HUES64 (cell line): Measurements from ENCODE around the gene CTNNA2.
"Not testable (repeated sequence)": the region's sequence is repeated elsewhere in the genome, so short reads cannot be mapped to it uniquely, and the experiment has no call there.

Experiments used
- H3K27ac ChIP-seq: 2 replicates; pipeline ENCODE4 v1.7.0; 2013; ENCODE audit warnings: low read depth, low read length, inconsistent platforms
- H3K27me3 ChIP-seq: 2 replicates; pipeline ENCODE4 v1.6.1; 2013; ENCODE audit warnings: mild to moderate bottlenecking, low read length; ENCODE audit not compliant: insufficient read depth
- H3K36me3 ChIP-seq: 2 replicates; pipeline ENCODE4 v1.6.1; 2013; ENCODE audit warnings: mild to moderate bottlenecking, low read length; ENCODE audit not compliant: insufficient read depth
- H3K4me1 ChIP-seq: 2 replicates; pipeline ENCODE4 v1.6.1; 2013; ENCODE audit warnings: mild to moderate bottlenecking, low read length, moderate library complexity; ENCODE audit not compliant: insufficient read depth
- H3K4me3 ChIP-seq: 2 replicates; pipeline ENCODE4 v1.5.1; 2013; ENCODE audit warnings: mild to moderate bottlenecking, low read length, moderate library complexity
- H3K9ac ChIP-seq: 2 replicates; pipeline ENCODE4 v1.6.1; 2013; ENCODE audit warnings: mild to moderate bottlenecking, low read depth, low read length
- H3K9me3 ChIP-seq: 2 replicates; pipeline ENCODE4 v1.6.1; 2013; ENCODE audit warnings: low read depth, low read length; ENCODE audit not compliant: insufficient read depth
- WGBS: fragments of 150-250, 120-280 bp; methylation state at CpG from one replicate; pipeline ENCODE4 v1.1.7; 2013; ENCODE audit warnings: missing lambda C conversion rate; 5-methylcytosine and 5-hydroxymethylcytosine counted together

Gene CTNNA2

DNA sequence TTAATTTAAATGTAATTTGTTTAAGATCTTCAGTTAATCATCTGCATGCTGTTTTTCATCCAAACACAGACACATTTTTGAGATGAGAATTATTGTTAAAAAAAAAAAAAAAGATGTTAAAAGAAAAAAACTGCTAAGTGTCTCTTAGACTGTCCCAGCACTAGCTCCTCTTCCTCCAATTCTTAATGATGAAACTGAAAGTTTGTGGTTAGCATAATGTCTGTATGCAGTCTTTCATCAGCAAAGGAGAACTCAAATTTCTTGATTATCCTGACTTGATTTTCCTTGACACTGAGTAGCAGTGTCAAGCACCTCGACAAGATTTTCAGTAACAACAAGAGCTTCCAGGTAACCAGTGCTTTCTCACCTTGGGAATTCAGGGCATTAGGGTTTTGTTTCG lies 517.3 kb downstream of the CTNNA2 start:
- WGBS, result 90% methylated on average over 2 of the region's 2 CpGs
- Histone ChIP-seq H3K9ac (no peak overlapping the region), H3K27me3 (no peaks in the 10 kb centered on the region), H3K4me3 (no peak overlapping the region), H3K9me3 (no peaks in the 10 kb centered on the region), H3K36me3 (no peaks in the 10 kb centered on the region), H3K4me1 (no peaks in the 10 kb centered on the region), H3K27ac (no peak overlapping the region)

DNA sequence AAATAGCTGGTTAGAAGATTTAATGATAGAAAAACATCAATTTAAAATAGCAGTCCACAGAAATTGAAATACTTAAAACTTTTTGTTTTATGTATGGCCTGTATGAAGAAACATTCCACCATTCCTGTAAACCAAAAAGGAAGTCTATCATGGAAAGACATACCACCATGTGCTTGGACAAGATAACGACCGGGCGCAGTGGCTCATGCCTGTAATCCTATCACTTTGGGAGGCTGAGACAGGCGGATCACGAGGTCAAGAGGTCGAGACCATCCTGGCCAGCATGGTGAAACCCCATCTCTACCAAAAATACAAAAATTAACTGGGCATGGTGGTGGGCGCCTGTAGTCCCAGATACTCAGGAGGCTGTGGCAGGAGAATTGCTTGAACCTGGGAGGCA lies 519.8 kb downstream of the CTNNA2 start:
- 97% methylated on average over 7 of the region's 7 CpGs for WGBS

DNA sequence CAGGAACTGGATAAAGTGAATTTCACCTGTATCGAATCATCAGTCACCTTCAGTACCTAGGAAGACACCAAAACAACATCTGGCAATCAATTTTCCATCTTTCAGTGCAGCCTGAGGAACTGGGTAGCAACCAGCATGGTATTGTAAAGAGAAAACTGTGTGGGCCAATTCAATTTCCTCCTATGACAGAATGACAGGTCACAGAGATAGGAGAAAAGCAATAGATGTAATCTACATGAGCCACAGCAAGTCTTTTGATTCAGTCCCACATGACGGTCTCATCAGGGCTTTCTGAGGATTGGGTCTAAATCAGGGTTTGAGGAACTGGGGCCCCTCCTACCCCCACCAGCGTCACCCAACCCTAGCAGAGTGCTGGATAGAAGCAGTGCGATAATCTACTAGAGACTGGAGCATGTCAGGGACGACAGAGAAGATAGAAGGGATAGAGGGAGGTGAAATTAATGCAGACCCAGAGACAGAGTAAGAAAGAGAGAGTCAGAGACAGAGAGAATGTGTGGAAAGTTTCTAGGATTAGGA lies 523.0 kb downstream of the CTNNA2 start:
- no peaks in the 10 kb centered on the region for H3K27me3 ChIP-seq
- no peaks in the 10 kb centered on the region for H3K4me1 ChIP-seq
- no peaks in the 10 kb centered on the region for H3K9me3 ChIP-seq
- no peak overlapping the region for H3K9ac ChIP-seq
- H3K4me3 ChIP-seq, result no peak overlapping the region
- WGBS, result 92% methylated on average over 5 of the region's 5 CpGs
- H3K27ac ChIP-seq, result no peak overlapping the region
- no peaks in the 10 kb centered on the region for H3K36me3 ChIP-seq

More for the DNA sequence above, 519.8 kb downstream of the CTNNA2 start:
- not testable (repeated sequence) for H3K27ac ChIP-seq, H3K36me3 ChIP-seq, H3K27me3 ChIP-seq, H3K9me3 ChIP-seq, H3K4me1 ChIP-seq, H3K4me3 ChIP-seq, H3K9ac ChIP-seq

DNA sequence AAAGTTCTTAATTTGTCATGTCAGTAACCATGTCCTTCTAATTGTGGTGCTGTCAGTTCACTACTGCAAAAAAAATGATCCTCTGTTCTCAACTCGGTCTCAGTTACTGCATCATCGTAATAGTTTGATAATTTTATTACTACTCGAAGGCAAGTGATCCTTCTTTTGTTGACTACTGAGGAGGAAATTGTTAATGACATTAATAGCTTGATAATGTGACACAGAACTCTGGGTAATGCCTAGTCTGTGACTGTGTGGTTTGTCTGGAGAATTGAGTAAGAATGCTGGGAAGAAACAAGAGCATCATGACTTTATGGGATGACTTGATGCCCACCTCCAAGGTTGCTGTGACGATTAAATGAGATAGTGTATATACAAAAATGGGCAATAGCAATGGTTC lies 524.5 kb downstream of the CTNNA2 start:
- H3K36me3 ChIP-seq, result no peaks in the 10 kb centered on the region
- no peaks in the 10 kb centered on the region for H3K27me3 ChIP-seq
- H3K4me3 ChIP-seq, result no peak overlapping the region
- H3K4me1 ChIP-seq, result no peaks in the 10 kb centered on the region
- H3K27ac ChIP-seq, result no peak overlapping the region
- H3K9ac ChIP-seq, result no peak overlapping the region
- 93% methylated on average over 4 of the region's 4 CpGs for whole genome bisulfite sequencing
- H3K9me3 ChIP-seq, result no peaks in the 10 kb centered on the region

DNA sequence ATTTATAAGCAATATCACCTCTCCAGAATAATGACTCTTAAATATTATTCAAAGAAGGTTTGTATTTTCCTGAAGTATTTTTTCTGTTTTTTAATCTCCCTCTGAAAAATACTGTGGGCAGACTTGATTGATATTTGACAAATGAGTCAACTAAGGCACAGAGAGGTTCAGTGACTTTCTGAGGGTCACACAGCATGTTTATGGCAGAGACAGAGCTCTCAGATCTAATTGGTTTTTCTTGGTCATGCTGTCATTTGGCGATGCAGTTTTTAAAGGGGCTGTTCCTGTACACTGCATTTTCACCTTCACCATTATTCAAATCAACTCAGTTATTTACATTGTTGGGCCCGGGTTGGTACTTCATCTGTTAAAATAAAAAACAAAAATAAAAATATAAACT lies 527.4 kb downstream of the CTNNA2 start:
- no peaks in the 10 kb centered on the region for H3K27me3 ChIP-seq
- WGBS, result 95% methylated on average over 1 of the region's 2 CpGs
- H3K4me1 ChIP-seq, result no peaks in the 10 kb centered on the region
- H3K9ac ChIP-seq, result no peak overlapping the region
- H3K4me3 ChIP-seq, result no peak overlapping the region
- H3K9me3 ChIP-seq, result no peaks in the 10 kb centered on the region
- no peak overlapping the region for H3K27ac ChIP-seq
- H3K36me3 ChIP-seq, result no peaks in the 10 kb centered on the region

DNA sequence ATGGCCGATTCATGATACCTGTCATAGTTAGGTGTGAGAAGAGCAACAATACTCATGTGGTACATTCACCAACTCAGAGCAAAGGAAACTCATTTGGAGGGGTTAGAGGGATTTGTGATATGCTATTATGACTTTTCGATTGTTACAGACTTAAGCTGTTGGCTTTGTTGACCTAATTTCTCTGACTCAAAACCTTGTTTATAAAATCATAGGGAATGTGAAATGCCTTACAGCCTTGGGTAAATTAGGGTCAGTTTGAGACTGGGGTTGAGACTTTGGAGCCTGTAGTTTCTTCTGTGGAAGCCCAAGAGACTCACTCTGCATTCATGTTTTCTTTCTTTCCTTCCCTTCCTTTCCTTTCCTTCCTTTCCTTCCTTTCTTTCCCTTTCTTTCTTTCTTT lies 529.8 kb downstream of the CTNNA2 start:
- H3K4me3 ChIP-seq, result no peak overlapping the region
- H3K9me3 ChIP-seq, result no peaks in the 10 kb centered on the region
- H3K27ac ChIP-seq, result no peak overlapping the region
- 97% methylated on average over 2 of the region's 2 CpGs for WGBS
- no peaks in the 10 kb centered on the region for H3K4me1 ChIP-seq
- no peak overlapping the region for H3K9ac ChIP-seq
- no peaks in the 10 kb centered on the region for H3K36me3 ChIP-seq
- H3K27me3 ChIP-seq, result no peaks in the 10 kb centered on the region

DNA sequence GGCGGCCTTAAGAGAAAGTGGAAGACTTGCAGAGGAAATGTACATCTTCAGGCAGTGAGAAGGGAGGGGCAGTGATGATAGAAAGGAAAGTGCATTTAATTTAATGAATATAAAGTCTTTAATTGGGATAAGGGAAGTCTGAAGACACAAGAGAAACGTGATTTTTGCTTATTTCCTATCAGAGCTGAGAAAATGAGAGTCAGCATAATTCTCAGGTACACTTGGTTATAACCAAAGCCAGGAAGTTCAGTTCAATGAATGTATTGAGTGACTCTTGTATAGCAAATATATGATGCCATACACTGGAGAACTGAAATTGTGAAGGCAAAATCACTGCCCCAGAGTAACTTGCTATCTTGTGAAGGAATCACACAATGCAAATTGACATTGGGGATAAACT lies 535.4 kb downstream of the CTNNA2 start:
- Histone ChIP-seq H3K9me3 (no peaks in the 10 kb centered on the region), H3K9ac (no peak overlapping the region), H3K27ac (no peak overlapping the region), H3K4me3 (no peak overlapping the region), H3K36me3 (no peaks in the 10 kb centered on the region), H3K27me3 (no peaks in the 10 kb centered on the region), H3K4me1 (0 out of 2 replicates have a peak, but pooled peaks cover 5% of the 10 kb centered on the region)
- WGBS, result 93% methylated on average over 2 of the region's 2 CpGs

DNA sequence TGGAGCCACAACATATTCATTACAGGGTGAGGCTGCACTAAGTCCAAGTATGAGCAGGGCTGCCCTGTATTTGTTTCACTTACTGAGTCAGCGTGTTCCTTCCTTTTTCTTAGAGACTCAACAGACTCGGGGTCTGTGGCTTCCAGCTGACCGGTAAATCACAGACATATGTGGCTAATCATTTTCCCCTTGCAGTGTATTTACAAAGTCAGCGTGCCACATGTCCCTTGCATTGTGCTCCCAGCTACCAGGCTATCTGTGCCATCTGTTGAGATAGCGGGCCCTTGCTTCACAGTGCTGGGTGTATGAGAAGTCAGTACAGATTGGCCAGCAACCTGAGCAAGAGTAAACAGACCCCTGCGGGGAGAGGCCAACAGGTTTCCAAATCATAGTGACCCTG lies 537.4 kb downstream of the CTNNA2 start:
- no peak overlapping the region for H3K27ac ChIP-seq
- H3K9ac ChIP-seq, result no peak overlapping the region
- 90% methylated on average over 6 of the region's 6 CpGs for WGBS
- H3K4me1 ChIP-seq, result peaks cover 16% of the 10 kb centered on the region
- H3K4me3 ChIP-seq, result no peak overlapping the region
- H3K36me3 ChIP-seq, result no peaks in the 10 kb centered on the region
- no peaks in the 10 kb centered on the region for H3K27me3 ChIP-seq
- no peaks in the 10 kb centered on the region for H3K9me3 ChIP-seq

DNA sequence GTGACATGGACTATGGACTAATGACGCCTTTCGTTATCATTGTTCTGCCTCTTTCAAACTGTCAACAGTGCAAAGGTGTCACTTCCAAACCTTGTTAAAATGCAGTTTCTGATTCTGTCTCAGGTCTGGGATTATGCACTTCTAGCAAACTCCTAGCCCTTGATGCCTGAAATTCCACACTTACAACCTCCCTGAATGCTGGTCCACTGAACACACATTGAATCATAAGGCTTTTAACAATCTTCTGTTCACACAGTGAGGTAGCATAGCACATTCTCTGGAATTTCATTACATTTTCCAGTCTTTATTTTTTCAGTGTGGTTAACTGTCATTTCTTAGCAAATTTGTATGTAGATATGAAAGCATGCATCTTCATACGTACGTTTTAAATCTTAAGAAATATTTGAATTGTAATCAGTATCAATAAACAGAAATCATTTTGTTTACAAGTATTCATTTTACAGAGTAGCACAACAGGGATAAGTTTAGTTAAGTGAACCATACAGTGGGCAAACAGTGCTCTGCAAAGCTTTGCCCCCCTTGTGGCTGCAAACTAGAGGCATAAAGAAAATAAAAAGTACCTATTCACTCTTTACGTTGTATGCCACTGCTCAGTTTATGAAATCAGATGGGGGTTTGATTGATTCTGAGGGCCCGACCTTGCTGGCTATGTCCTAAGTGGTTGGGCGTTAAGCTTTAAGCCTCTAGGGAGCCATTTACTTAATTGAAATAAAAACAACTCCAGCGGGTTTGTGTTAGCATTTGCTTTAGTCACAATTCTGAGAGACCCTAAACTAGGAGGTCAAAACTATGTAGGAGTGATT lies 540.9 kb downstream of the CTNNA2 start:
- Histone ChIP-seq H3K4me3 (no peak overlapping the region), H3K9ac (no peak overlapping the region)
- WGBS, result 43% methylated on average over 6 of the region's 8 CpGs

DNA sequence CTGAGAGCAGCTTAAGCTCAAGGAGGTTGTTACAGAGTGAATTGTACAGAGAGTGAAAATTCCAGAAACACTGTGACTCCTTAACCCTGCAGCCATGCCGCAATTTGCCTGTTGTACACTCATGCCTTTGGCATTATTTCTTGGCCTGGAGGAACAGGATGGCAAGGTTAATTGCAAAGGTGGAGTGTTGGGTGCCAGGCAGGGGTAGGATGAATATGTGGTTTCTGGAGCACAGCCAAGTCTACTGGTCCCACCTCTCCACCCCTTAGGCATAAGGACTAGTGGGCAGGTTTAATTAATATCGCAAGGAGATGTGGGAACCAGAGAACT lies 541.5 kb downstream of the CTNNA2 start:
- Histone ChIP-seq H3K9me3 (no peaks in the 10 kb centered on the region), H3K36me3 (no peaks in the 10 kb centered on the region), H3K9ac (no peak overlapping the region), H3K27me3 (no peaks in the 10 kb centered on the region), H3K4me1 (peaks cover 39% of the 10 kb centered on the region), H3K4me3 (no peak overlapping the region), H3K27ac (no peak overlapping the region)
- WGBS, result 92% methylated on average over 2 of the region's 2 CpGs

More for the DNA sequence above, 540.9 kb downstream of the CTNNA2 start:
- Histone ChIP-seq H3K36me3 (no peaks in the 10 kb centered on the region), H3K9me3 (no peaks in the 10 kb centered on the region), H3K27me3 (no peaks in the 10 kb centered on the region), H3K4me1 (peaks cover 34% of the 10 kb centered on the region), H3K27ac (no peak overlapping the region)

DNA sequence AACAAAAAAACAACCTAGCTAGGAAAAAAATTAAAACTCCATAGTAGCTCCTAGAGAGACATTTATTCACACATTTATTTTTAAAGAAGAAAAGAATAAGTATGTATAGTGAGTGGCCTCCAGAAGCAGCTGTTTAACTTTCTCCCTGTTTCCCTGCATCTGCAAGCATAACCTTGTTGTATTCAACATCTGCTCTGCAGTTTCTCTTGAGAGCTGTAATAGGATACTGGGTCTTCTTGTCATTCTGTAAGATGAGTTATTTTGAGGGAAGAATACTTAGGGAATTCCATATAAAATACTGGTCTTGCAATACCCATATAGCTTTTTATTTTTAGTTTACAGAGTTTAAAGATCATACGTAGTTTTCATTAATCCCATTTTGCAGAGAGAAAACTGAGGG lies 545.1 kb downstream of the CTNNA2 start:
- Histone ChIP-seq H3K4me3 (no peak overlapping the region), H3K4me1 (peaks cover 40% of the 10 kb centered on the region)
- 100% methylated on average over 1 of the region's 1 CpG for WGBS

More for the DNA sequence above, 545.1 kb downstream of the CTNNA2 start:
- Histone ChIP-seq H3K9me3 (no peaks in the 10 kb centered on the region), H3K27me3 (no peaks in the 10 kb centered on the region), H3K27ac (no peak overlapping the region), H3K9ac (no peak overlapping the region), H3K36me3 (no peaks in the 10 kb centered on the region)
